Aorta (tissue), 5 donors: ENCODE data around the gene PRMT1. TPM values are rescaled to one million over a fixed set of nuclear protein-coding genes. Genes with fewer than 3 reads are reported as not detected.

ENCODE experiments used
- ATAC-seq: fragments of 200-7000 bp; cut with Tn5 transposase; one replicate; pipeline ENCODE4 v1.9.1; 2022; ENCODE audit warnings: moderate library complexity; ENCODE audit not compliant: low FRiP score
- DNase-seq, 2 donors: peaks; one replicate each; pipeline ENCODE4 v3.0.0-alpha.2; 2020
- H3K27ac ChIP-seq, 2 donors: one replicate each; pipeline ENCODE4 v1.5.1; 2013; ENCODE audit warnings: low read length in 2 of 2, mild to moderate bottlenecking in 2 of 2, moderate library complexity in 2 of 2, control low read depth in 1 of 2, inconsistent platforms in 1 of 2, low read depth in 1 of 2
- H3K27me3 ChIP-seq, 2 donors: one replicate each; pipeline ENCODE4 v1.6.1; 2013; ENCODE audit warnings: control low read depth in 1 of 2, low read length in 1 of 2, mild to moderate bottlenecking in 1 of 2, moderate library complexity in 1 of 2; ENCODE audit not compliant: insufficient read depth in 2 of 2, control insufficient read depth in 1 of 2
- H3K36me3 ChIP-seq, 2 donors: one replicate each; pipeline ENCODE4 v1.6.1; 2013; ENCODE audit warnings: control low read depth in 1 of 2, low read length in 1 of 2, mild to moderate bottlenecking in 1 of 2; ENCODE audit not compliant: insufficient read depth in 2 of 2, control insufficient read depth in 1 of 2
- H3K4me1 ChIP-seq, 2 donors: one replicate each; pipeline ENCODE4 v1.6.1; 2013; ENCODE audit warnings: low read length in 2 of 2, control low read depth in 1 of 2, mild to moderate bottlenecking in 1 of 2, moderate library complexity in 1 of 2; ENCODE audit not compliant: insufficient read depth in 2 of 2, control insufficient read depth in 1 of 2
- H3K4me3 ChIP-seq, 2 donors: one replicate each; pipeline ENCODE4 v1.5.1; 2013; ENCODE audit warnings: low read length in 2 of 2, control low read depth in 1 of 2, mild to moderate bottlenecking in 1 of 2
- H3K9me3 ChIP-seq: one replicate; pipeline ENCODE4 v1.6.1; 2013; ENCODE audit warnings: mild to moderate bottlenecking, low read length; ENCODE audit not compliant: control insufficient read depth
- WGBS, 2 donors: extraction: QIAGEN DNeasy Blood & Tissue Kit; methylation state at CpG; one replicate each; pipeline ENCODE4 v1.1.7; 2013; 5-methylcytosine and 5-hydroxymethylcytosine counted together
- intact Hi-C, 2 donors: fragments of 100-400 bp; cut with DNase I; formaldehyde crosslinking; loops; one replicate each; pipeline versions ENCODE4 v1.14.2 to v1.15.0; 2022
- polyA plus RNA-seq, 2 donors: library from polyadenylated mRNA; stranded (reverse); fragments of 200-250 nt; gene quantifications; one replicate each; pipeline ENCODE4 v1.2.3, GENCODE V29; 2013
- total RNA-seq, 2 donors: library from RNA; stranded (reverse); fragmentation: NEBNext Ultra II Directional; extraction: Animal tissue kit (Norgen Biotek cat#: 25700); gene quantifications; one replicate each; pipeline ENCODE4 v1.2.1, GENCODE V29; 2021
- donor health status: healthy with polysubstance abuse.
- donor health status: Bipolar disorder and iron deficiency.
- donor health status: DM: no; HTN: no; CAD: no.
- donor health status: DM: no; HTN: no; CAD: no.
- donor health status: DM: yes; HTN: yes; CAD: no.

Gene PRMT1
- total and polyA plus RNA-seq, 4 donors = 68.5 to 110 (median 82.4) TPM

DNA sequence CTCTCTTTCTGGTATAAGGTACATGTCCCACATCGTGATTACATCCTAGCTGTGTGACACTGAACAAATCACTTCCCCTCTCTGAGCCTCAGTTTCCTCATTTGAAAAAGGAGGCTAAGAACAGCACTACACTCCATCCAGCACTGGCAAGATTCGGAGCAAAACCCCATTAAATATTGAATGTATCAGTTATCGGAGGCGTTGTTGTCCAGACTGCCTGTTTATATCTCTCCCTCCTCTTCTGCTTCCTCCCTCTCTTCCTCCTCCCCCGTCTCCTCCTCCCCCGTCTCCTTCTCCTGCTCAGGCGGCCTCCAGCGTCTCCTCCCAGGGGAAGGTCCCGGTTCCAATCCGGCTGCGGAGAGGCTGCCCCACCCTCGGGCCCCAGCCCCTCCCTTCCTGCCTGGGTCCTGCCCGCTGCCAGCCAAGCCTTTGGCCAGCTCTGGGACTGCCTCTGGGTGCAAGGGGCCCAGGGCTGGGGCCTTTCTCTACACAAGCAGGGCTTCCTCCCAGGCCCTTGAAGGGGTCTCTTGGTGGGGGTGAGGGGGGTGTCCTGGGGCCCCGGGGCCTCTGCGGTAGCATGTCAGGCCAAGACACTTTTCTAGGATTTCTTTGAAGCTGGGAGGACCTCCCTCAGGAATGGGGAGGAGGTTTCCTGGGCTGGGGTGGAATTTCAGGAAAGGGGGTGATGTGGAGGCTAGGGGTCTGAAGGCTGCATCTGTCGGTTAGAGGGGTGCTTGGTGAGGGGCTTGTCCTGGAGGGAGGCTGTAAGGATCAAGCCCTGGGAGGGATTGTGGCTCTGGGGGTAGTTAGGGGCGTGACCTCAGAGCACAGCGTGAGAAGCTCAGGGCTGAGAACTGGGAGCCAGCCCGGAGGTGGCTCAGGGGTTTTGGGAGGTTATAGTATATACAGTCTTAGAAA is 39.0 kb upstream of the PRMT1 start:
- H3K9me3 ChIP-seq = no peaks in the 10 kb centered on the region
- ATAC-seq (peak; percentile 4), DNase-seq (peak; percentile 93 to 96)
- H3K27ac ChIP-seq = peak overlapping the region; percentile 22 to 59
- H3K4me3 ChIP-seq = peak overlapping the region; percentile 37 to 71
- intact Hi-C loops = loop anchor here (1.0 to 2.0 kb wide), 3 partner anchors 27 to 45 kb away; partner anchors contain the start of genes BCL2L12 (in 1 of the 2) and IRF3 (in 1 of the 2)
- H3K27me3 ChIP-seq = no peaks in the 10 kb centered on the region
- 1 to 4% methylated on average over 14 to 19 of the region's 19 CpGs for WGBS, 2 donors
- H3K4me1 ChIP-seq = no peaks in the 10 kb centered on the region
- H3K36me3 ChIP-seq = peaks cover 0 to 3% of the 10 kb centered on the region in 2 donors

DNA sequence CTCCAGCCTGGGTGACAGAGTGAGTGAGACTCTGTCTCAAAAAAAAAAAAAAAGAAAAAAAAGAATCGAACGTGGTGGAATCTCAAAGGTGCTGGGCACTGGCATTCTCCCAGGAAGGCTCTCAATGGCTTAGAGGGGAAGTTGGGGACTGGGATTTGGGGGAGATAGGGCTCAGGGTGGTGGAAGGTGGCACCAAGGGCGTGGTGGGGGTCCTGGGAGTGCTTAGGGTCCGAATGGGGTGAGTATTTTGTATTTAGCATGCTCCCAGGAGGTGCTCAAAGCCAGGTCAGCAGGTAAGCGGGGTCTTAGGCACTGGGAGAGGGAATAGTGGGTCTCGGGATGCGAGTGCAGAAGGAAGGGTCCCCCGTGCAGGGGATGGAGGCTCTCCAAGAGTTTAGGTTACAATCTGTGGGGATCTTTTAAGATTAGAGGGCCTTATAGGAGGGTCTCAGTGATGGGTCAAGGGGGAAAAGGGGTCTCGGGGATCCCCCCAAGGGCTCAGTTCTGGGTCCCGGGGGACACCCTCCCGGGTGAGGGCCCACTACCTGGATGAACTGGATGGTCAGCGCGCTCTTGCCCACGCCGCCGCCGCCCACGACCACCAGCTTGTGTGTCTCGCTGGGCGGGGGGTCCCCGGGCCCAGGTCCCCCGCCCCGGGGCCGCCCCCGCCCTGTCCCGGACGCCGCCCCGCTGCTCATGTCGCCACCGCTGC is 37.5 kb upstream of the PRMT1 start:
- DNase-seq = no peak
- no peak for ATAC-seq
- Histone ChIP-seq H3K36me3 (peaks cover 0 to 3% of the 10 kb centered on the region in 2 donors), H3K4me3 (peak overlapping the region; percentile 69 to 71), H3K27me3 (no peaks in the 10 kb centered on the region), H3K27ac (peak overlapping the region; percentile 77 to 84), H3K9me3 (no peaks in the 10 kb centered on the region), H3K4me1 (no peaks in the 10 kb centered on the region)
- intact Hi-C loops = loop anchor here (2.0 kb wide), 2 partner anchors 43 to 47 kb away; no protein-coding TSS in a partner anchor
- WGBS, 2 donors = 0 to 1% methylated on average over 27 to 31 of the region's 31 CpGs

DNA sequence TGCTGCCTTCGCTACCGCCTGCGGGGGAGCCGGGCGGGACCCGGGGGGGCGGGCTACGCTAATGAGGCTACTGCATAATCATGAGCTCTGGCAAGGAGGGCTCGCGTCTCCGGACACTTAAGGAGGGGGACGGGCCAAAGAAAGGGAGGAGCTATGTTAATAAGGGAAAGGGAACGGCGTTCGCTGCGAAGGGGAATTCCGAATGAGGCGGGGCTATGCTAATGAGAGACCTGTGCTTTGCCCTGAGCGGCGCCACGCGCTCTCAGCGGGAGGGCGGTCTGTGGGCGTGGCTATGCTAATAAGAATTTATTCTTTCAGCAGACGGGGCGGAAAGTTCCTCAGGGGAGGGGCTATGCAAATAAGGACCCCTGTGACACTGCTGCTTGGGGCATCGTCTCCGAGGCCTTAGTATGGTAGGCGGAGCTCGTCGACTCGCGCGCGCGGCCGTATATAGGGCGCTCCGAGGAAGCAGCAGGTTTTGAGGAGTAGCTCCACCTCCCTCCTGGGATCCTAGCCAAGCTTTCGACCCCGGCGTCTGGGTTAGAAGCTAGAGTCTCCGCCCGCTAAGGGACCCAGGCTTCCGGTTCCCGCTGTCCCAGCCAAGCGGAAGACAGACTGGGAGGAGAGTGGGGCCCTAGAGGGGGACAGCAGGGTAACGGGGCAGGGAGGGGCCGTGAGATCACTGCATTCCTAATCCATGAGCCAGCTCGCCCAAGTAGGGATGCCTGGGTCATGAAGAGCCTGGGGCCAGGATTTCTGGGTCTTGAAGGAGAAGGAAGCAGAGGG is 36.8 kb upstream of the PRMT1 start, which contains the start of gene RRAS:
RRAS (minus strand) TSS at position 31 of the 786 bp plus-strand sequence. CDS start 45 bp downstream, outside the sequence.
- intact Hi-C loops = no loop called here

DNA sequence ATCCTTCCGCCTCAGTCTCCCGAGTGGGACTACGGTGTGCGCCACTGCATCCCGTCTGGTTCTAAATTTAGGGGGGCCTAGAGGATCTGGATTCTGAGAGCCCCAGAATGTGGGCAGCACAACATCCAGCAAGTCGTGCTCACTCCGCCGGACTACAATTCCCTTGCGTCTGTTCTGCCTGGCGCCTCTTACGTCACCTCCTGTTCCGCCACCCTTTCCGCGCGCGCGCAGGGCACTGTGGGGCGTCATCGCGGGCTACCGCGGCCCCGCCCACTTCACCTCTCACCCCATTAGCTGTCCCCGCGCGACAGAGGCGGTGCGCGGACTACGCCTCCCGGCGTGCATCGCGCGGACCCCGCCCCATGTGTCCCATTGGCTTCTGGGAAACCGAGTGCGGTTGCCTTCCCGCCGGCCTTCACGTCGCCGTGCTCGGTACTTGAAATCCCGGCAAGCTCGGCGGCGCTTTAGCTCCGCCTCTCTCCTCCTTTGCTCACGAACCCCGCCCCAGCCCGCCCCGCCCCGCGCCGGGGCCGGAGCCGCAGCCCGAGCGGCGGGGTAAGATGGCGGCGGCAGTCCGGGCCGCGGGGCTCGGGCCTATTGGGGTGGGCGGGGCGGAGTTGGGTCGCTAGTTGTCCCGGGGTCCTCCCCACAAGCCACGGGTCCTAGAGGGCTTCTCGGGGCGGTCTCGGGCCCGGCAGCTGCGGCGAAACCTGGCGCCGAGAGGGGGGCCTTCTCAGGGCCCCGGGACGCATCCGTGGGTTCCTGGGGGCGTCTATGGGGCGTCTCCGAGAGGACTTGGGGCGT is 35.2 kb upstream of the PRMT1 start, which contains the start of gene SCAF1:
SCAF1 (plus strand) TSS at position 522 of the 804 bp plus-strand sequence. CDS start 2,818 bp downstream, outside the sequence.
- no peaks in the 10 kb centered on the region for H3K27me3 ChIP-seq
- H3K4me1 ChIP-seq = no peaks in the 10 kb centered on the region
- WGBS, 2 donors = 1% methylated on average over 68 to 87 of the region's 87 CpGs
- DNase-seq = peak; percentile 100
- H3K9me3 ChIP-seq = no peaks in the 10 kb centered on the region
- peak within 1 kb of the TSS; percentile 74 to 95 for H3K4me3 ChIP-seq
- intact Hi-C loops = no loop called here
- H3K27ac ChIP-seq = peak within 1 kb of the TSS; percentile 96 to 100
- H3K36me3 ChIP-seq = peaks cover 0 to 1% of the 10 kb centered on the region in 2 donors
- ATAC-seq = peak; percentile 92

More for the DNA sequence above, 36.8 kb upstream of the PRMT1 start, which contains the start of gene RRAS:
- peak within 1 kb of the TSS; percentile 96 to 100 for H3K27ac ChIP-seq
- H3K4me1 ChIP-seq = no peaks in the 10 kb centered on the region
- H3K4me3 ChIP-seq = peak within 1 kb of the TSS; percentile 69 to 71
- DNase-seq (peak; percentile 99 to 100), ATAC-seq (peak; percentile 90)
- 0% methylated on average over 50 to 51 of the region's 51 CpGs for WGBS, 2 donors
- no peaks in the 10 kb centered on the region for H3K36me3 ChIP-seq
- no peaks in the 10 kb centered on the region for H3K9me3 ChIP-seq
- H3K27me3 ChIP-seq = no peaks in the 10 kb centered on the region

DNA sequence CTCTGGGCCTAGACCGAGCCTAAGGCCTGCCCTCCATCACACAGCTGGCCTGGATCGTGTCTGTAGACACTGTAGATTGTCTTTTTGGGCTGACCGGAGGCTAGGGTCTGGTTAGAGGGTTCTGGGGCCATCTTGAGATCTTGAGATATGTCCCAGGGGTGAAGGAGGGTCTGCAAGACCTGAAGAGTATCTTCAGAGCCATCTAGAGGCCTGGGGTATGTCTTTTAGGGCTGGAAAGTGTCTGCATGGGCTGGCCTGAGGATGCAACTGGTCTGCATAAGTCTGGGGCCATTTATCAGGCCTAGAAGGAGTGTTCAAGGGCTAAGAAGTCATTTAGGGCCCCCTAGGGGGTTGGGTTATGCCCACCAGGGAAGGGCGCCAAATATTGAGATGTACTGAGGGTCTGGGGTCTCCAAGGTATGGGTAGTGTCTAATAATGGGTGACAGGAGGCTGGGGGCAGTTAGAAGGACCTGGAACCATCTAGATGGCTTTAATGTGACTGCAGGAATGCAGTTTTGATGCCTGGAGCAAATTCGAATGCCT is 34.5 kb upstream of the PRMT1 start:
- Histone ChIP-seq H3K36me3 (peaks cover 0 to 1% of the 10 kb centered on the region in 2 donors), H3K27ac (peak overlapping the region; percentile 55 to 78), H3K9me3 (no peaks in the 10 kb centered on the region), H3K27me3 (no peaks in the 10 kb centered on the region), H3K4me1 (no peaks in the 10 kb centered on the region), H3K4me3 (peak overlapping the region; percentile 74 to 95)
- 3% methylated on average over 5 of the region's 5 CpGs for WGBS, 2 donors
- intact Hi-C loops = no loop called here
- ATAC-seq = no peak
- DNase-seq = peak in 1 of 2 donors; percentile 65

DNA sequence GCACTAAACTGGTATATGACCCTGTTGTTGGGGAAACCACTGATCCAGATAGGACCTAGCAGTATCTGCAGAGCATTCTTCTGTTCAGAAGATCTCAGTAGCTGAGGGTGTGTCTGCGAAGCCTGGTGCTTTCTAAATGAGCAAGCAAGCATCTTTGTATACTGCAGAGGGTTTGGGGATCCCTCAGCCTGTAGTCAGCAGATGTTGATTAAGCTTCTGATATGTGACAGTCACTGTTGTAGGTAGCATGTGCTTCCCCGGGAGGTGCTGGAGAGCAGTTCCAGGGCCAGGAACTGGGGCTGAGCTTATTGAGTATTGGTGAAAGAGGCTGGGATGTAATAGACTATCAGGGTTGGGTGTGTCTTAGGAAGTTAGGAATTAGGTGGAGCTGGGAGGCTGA is 33.6 kb upstream of the PRMT1 start:
- DNase-seq = no peak
- H3K36me3 ChIP-seq = peaks cover 0 to 1% of the 10 kb centered on the region in 2 donors
- H3K4me1 ChIP-seq = no peaks in the 10 kb centered on the region
- 75 to 76% methylated on average over 2 of the region's 2 CpGs for WGBS, 2 donors
- intact Hi-C loops = no loop called here
- H3K4me3 ChIP-seq = no peak overlapping the region
- ATAC-seq = no peak
- H3K27me3 ChIP-seq = no peaks in the 10 kb centered on the region
- no peak overlapping the region for H3K27ac ChIP-seq
- H3K9me3 ChIP-seq = no peaks in the 10 kb centered on the region

DNA sequence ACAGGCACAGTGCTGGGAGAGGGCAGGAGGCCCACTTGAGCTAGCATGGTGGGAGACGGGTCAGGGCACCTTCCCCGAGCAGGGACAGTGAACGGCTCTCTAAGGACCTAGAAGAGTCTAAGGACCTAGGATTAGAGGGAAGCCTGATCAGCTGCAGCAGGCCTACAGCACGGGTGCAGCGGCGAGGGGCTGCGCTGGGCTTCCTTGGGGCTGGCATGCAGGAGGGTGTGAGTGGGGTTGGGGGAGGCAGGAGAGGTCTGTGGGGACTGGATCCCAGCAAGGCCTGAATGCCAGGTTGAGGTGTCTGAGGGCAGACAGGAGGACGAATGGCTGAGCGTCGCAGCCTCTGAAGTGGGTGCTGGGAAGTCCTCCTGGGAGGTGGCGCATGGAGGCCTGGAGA is 31.5 kb upstream of the PRMT1 start:
- DNase-seq = no peak
- no peak overlapping the region for H3K4me3 ChIP-seq
- H3K36me3 ChIP-seq = peaks cover 0 to 1% of the 10 kb centered on the region in 2 donors
- 86 to 89% methylated on average over 11 of the region's 11 CpGs for whole genome bisulfite sequencing, 2 donors
- no peaks in the 10 kb centered on the region for H3K9me3 ChIP-seq
- intact Hi-C loops = no loop called here
- no peaks in the 10 kb centered on the region for H3K27me3 ChIP-seq
- no peak overlapping the region for H3K27ac ChIP-seq
- H3K4me1 ChIP-seq = no peaks in the 10 kb centered on the region
- ATAC-seq = no peak
